HG03565 (cell line): Measurements from ENCODE around the gene LSM3.
"Not testable (repeated sequence)": the region's sequence is repeated elsewhere in the genome, so short reads cannot be mapped to it uniquely, and the experiment has no call there.

Experiments
- ATAC-seq: cut with Tn5 transposase; IDR thresholded peaks from one replicate; pipeline ENCODE4 v1.9.1; 2021; ENCODE audit warnings: mild to moderate bottlenecking, moderate library complexity; ENCODE audit not compliant: unreplicated experiment

The LSM3 gene

GRCh38 chr3:14216257-14217048 lies 37.8 kb downstream of the LSM3 start:
- no peak for ATAC-seq

DNA sequence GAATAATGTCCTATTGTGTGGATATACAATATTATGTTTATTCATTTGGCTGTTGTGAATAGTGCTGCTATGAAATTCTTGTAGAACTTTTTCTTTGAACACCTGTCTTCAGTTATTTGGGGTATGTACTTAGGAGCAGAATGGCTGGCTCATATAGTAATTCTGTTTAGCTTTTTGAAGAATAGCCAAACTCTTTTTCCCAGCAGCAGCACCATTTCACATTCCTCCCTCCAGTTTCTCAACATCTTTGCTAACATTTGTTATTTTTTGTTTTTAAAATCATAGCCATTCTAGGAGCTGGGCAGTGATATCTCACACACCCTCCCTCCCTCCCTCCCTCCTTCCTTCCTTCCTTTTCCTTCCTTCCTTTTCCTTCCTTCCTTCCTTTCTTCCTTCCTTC lies 39.7 kb downstream of the LSM3 start:
- ATAC-seq = no peak

DNA sequence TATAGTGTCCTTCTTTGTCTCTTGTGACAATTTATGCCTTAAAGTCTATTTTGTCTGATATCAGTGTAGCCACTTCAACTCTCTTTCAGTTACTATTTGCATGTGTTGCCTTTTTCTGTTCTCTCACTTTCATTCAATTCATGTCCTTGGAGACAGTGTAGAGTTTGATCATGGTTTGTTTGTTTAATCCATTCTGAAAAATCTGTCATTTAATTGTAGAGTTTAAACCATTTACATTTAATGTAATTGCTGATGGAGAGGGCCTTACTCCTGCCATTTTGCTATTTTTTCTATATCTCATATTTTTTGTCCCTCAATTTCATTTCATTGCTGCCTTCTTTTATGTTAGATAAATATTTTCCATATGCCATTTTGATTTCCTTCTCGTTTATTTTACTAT lies 42.3 kb downstream of the LSM3 start:
- no peak for ATAC-seq

DNA sequence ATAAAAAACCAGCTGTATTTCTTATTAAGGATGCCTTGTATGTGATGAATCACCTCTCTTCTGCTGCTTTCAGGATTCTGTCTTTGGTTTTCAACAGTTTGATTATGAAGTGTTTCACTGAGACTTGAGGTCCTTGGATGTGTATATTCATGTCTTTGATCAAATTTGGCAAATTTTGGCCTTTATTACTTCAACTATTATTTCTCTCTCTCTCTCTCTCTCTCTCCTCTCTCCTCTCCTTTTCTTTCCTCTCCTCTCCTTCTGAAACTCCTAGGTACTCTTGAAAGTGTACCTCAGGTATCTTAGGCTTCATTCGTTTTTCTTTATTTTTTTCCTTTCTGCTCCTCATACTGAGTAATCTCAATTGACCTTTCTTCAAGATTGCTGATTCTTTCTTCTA lies 43.3 kb downstream of the LSM3 start:
- no peak for ATAC-seq

DNA sequence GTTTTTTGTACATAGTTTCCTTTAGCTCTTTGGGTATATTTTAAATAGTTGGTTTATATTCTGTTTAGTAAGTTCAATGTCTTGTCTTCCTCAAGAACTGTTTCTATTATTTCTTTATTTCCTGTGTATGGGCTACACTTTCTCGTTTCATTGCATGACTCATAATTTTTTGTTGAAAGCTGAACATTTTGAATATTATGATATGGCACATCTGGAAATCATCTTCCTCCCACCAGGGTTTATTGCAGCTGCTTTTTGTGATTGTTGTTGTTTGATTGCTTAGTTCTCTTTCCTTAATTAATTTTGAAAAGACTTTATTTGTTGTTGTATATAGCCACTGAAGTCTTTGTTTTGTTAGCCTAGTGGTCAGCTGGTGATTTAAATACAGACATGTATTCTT lies 43.8 kb downstream of the LSM3 start:
- ATAC-seq = no peak

GRCh38 chr3:14222900-14223594 lies 44.4 kb downstream of the LSM3 start:
- ATAC-seq = no peak

GRCh38 chr3:14223595-14223994 lies 45.0 kb downstream of the LSM3 start:
- no peak for ATAC-seq

DNA sequence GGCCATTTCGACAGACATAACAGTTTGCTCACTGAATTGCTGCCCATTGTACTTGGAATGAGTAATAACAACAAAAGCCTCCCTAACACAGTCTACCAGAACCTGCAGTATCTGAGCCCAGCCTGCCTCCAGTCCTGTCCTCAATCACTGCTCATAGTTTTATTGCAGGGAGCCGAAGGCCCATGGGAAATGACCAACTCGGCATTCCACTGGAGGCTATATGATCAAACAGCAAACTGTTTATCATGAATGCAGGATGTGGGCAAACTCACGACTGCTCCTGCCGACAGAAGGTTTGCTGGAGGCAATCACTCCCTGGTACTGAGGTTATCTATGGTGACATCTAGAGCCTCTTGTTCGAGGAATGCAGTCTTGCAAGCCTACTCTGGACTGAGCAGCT lies 46.3 kb downstream of the LSM3 start:
- no peak for ATAC-seq

DNA sequence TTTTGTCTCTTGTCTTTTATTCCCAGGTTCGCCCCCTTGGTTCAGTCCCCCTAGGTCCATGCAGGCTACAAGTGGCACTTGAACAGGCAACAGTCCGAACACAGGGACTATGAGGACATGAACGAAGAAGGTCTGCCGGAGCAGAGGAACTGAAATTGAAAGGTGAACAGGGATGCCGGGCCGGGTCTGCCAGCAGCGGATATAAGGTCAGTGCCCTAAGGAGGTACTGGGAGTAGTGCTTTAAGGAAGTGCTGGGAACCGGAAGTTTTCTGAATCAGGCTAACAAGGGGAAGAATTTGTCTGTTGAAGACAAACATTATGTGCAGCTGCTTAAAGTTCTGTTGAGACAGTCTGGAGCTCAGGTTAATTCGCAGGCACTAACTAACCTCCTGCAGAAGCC lies 46.8 kb downstream of the LSM3 start:
- ATAC-seq = no peak

- not testable (repeated sequence) for ATAC-seq
These were observed 47.7 kb downstream of the LSM3 start for GRCh38 chr3:14226351-14226750.

DNA sequence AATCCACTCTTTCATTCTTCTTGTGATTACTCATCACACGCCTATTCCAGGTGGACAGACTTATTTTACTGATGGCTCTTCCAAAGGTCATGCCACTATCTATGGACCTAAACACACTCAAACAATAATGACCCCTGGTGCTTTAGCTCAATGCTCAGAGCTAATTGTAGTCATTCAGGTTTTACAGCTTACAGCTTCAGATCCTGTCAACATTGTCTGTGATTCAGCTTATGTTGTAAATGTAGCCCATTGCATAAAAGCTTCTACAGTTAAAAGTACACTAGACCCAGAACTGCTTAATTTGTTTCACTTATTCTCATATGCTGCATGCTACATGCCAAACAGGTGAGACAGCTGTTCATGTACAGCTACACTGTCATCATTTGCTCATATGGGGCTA lies 49.2 kb downstream of the LSM3 start:
- ATAC-seq = no peak

DNA sequence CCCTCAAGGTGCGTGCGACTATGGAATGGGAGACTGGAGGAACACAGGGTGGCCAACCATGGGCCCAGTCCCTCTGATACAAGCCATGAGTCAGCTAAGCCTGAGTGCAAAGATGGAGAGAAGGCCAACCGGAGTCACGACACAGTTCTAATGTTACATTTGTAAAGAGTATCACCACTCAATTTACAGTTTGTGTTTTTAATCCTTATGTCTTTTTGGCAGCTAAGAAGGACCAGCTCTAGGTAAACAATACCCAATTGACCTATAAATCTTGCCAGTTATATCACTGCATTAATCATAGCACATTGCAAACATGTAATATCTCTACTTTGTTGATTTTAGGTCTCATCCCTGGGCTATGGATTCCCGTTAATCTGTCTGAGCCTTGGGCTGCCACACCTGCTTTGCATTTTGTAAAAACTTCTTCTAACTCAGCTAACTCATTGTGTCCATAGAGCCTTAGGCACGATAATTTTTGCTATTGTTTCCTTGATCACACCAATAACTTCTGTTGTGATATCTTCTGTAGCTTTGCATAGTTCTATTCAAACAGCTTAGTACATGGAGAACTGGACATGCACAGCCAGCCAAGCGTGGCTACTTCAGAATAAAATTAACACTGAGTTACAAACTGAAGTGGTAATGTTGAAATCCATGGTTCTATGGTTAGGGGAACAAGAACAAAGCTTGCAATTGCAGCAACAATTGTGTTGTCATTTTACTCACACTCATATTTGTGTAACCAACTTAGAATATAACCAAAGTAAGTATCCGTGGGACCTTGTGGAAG lies 50.3 kb downstream of the LSM3 start:
- ATAC-seq = no peak

- not testable (repeated sequence) for ATAC-seq
These were observed 51.1 kb downstream of the LSM3 start for GRCh38 chr3:14229695-14230094.

DNA sequence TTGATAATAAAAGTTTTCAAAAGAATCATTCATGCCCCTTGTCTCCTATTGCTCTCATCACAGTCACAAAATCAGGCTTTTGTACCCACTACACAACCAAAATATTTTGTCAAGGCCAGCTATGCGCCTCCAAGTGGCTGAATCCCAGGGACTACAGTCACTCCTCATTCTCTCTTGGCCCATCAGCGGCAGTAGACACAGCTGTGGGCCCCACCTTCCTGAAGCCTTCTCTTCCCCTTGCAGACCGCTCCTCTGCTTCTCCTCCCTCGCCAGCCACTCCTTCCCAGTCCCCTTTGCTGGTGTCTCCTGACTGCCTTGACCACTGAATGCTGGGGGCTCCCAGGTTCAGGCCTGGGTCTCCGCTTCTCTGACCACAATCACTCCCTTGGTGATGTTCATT lies 52.1 kb downstream of the LSM3 start:
- no peak for ATAC-seq

- no peak for ATAC-seq
These were observed 52.8 kb downstream of the LSM3 start for GRCh38 chr3:14231145-14231990.

GRCh38 chr3:14231998-14232501 lies 53.4 kb downstream of the LSM3 start:
- ATAC-seq = no peak

- ATAC-seq = no peak
These were observed 55.8 kb downstream of the LSM3 start for GRCh38 chr3:14234251-14235002.

DNA sequence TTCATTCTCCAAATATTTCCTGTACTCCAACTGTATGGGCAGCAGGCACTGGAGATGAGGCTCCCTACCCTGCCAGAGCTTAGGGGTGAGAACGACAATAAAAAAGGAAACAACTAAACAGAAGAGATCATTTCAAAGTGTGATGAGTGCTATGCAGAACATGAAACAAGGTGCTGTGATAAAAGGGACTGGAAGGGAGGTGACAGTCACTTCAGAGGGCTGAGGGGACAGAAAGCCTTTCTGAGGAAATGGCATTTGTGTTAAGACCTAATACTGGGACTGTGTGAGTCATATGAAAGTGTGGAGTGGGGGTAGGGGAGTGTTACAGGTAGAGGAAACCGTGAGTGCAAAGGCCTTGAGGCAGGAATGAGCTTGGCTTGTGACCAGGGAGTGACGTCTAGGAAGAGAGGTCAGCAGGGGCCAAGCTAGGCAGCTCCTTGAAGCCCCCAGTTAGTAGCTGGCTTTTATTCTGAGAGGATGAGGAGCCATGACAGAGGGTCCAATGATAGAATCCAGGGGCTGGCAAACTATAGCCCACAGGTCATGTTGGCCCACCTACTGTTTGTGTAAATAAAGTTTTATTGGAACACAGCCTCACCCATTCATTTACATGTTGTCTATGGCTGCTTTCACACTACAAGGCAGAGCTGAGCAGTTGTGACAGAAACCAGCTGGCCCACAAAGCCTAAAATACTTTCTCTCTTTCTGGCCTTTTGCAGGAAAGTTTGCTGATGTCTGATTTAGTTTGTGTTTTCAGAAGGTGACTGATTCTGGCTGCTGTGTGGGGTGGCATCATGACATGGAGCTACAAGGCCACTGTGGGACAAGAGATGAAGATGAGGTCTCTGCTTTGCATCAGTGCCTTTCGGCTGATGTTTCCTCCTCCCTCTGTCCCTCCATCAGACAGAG lies 56.6 kb downstream of the LSM3 start:
- no peak for ATAC-seq

DNA sequence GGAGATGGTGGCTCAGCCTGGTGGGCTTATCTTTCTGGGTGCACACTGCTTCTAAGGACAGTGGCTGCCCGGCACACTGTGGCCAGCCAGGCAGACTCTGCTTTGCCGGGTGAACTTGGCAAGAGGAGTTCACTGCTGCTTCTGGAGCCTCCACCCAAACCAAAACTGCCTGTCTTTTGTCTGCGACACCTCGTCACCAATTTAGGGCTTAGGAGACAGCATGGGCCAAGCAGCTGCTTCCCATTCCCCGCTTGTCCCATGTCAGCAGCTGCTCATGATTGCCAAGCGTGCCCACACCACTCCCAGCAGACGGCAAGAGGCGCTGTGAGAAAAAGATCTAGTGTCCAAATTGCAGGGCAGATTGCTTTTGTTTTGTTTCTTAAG lies 57.3 kb downstream of the LSM3 start:
- ATAC-seq = no peak
